ENCODE data around the gene ADGRL2.

ADGRL2 gene

GRCh38 chr1:81799939-81800694 is 617 bp upstream of the ADGRL2 start:
- TF ChIP-seq ZFX (IDR thresholded peaks at IDR 0.05; ENCODE audit: borderline replicate concordance) (no peak), CTCF (IDR thresholded peaks at IDR 0.05) (no peak)
- peak overlapping the region; percentile 50 for H3K27ac ChIP-seq

GRCh38 chr1:81801651-81802456 is 1.1 kb downstream of the ADGRL2 start:
- peak overlapping the region; percentile 50 for H3K27ac ChIP-seq
- no peak for TF ChIP-seq CTCF (IDR thresholded peaks at IDR 0.05)
- no peak for TF ChIP-seq ZFX (IDR thresholded peaks at IDR 0.05; ENCODE audit: borderline replicate concordance)

GRCh38 chr1:81802457-81802706 is 1.6 kb downstream of the ADGRL2 start:
- no peak overlapping the region for H3K27ac ChIP-seq
- TF ChIP-seq ZFX (IDR thresholded peaks at IDR 0.05; ENCODE audit: borderline replicate concordance) (no peak), CTCF (IDR thresholded peaks at IDR 0.05) (no peak)

GRCh38 chr1:81802707-81803430 is 2.1 kb downstream of the ADGRL2 start:
- no peak overlapping the region for H3K27ac ChIP-seq
- peak; percentile 77 for TF ChIP-seq CTCF (IDR thresholded peaks at IDR 0.05)
- no peak for TF ChIP-seq ZFX (IDR thresholded peaks at IDR 0.05; ENCODE audit: borderline replicate concordance)

GRCh38 chr1:81803431-81804110 is 2.8 kb downstream of the ADGRL2 start:
- TF ChIP-seq CTCF (IDR thresholded peaks at IDR 0.05) (no peak), ZFX (IDR thresholded peaks at IDR 0.05; ENCODE audit: borderline replicate concordance) (no peak)
- no peak overlapping the region for H3K27ac ChIP-seq

- TF ChIP-seq ZFX (IDR thresholded peaks at IDR 0.05; ENCODE audit: borderline replicate concordance) (no peak), CTCF (IDR thresholded peaks at IDR 0.05) (no peak)
- no peak overlapping the region for H3K27ac ChIP-seq
Observed at GRCh38 chr1:81804312-81804711, 3.6 kb downstream of the ADGRL2 start.

Measured in 22Rv1 (cell line).